D341Med (cell line): Measurements from ENCODE around the gene KRT73.
"Not testable (repeated sequence)": the region's sequence is repeated elsewhere in the genome, so short reads cannot be mapped to it uniquely, and the experiment has no call there.

Source experiments
- DNase-seq: peaks from one replicate; pipeline ENCODE4 v3.0.0; 2012; ENCODE audit warnings: low spot score

Gene KRT73

DNA sequence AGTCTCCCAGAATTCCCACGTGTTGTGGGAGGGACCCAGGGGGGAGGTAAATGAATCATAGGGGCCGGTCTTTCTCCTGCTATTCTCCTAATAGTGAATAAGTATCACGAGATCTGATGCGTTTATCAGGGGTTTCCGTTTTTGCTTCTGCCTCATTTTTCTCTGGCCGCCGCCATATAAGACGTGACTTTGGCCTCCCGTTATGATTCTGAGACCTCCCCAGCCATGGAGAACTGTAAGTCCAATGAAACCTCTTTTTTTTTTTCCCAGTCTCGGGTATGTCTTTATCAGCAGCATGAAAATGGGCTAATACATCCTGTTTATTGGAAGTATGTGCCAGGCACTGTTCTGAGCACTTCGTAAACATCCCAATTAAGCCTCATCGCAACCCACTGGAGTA, 17.9 kb downstream of the KRT73 start:
- no peak for DNase-seq

DNA sequence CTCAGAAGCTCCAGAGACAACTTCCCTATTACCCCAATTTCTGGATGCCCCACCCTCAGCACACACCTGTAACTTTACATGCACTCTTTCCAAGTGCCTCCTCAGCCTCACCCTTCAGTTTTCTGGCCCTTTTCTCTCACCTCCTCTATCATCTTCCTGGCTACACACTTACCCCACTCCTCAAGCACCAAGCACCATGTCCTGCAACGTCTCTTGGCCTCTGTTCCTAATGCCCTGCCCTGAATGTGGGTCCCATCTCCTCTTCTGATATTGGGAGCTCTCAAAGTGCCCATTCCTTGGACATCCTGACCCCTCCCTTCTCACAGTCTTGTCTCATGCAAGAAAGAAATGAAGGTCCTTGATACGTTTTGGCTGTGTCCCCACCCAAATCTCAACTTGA, 18.3 kb downstream of the KRT73 start:
- DNase-seq, result no peak

DNA sequence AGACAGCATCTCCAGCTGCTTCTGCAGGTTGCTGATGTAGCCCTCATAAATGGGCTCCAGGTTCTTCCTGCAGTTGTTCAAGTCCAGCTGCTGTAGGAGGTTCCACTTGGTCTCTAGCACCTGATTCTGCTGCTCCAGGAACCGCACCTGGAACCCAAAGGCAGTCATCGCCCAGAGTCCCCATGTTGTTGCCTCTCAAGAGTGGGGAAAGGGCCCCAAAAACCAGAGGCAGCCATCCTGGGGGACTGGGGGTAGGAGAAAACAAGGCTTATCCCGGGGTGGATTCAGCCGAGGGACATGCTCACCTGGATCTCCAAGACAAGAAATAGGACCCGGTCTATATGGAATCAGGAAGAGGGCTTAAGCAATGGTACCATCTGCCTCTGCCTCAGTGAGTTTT, 19.4 kb downstream of the KRT73 start:
- no peak for DNase-seq

DNA sequence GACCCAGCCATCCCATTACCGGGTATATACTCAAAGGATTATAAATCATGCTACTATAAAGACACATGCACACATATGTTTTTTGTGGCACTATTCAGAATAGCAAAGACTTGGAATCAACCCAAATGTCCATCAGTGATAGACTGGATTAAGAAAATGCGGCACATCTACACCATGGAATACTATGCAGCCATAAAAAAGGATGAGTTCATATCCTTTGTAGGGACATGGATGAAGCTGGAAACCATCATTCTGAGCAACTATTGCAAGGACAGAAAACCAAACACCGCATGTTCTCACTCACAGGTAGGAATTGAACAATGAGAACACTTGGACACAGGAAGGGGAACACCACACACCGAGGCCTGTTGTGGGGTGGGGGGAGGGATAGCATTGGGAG, 24.1 kb downstream of the KRT73 start:
- not testable (repeated sequence) for DNase-seq

DNA sequence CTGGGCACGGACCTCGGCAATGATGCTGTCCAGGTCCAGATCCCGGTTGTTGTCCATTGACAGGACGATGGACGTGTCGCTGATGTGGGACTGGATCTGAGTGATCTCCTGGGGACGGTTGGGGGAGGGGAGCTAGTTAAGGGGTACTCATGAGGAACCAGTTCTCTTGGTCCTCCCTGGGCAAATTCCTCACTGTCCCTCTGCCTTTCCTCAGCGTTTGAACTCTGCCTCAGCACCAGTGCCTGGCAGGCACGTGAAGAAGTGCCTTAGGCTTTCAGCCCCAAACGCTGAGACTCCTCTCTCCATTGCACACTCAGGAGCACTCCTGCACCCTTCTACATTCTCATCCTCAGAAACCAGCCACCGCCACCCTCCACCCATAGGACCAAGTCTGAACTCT, 26.8 kb downstream of the KRT73 start:
- no peak for DNase-seq

DNA sequence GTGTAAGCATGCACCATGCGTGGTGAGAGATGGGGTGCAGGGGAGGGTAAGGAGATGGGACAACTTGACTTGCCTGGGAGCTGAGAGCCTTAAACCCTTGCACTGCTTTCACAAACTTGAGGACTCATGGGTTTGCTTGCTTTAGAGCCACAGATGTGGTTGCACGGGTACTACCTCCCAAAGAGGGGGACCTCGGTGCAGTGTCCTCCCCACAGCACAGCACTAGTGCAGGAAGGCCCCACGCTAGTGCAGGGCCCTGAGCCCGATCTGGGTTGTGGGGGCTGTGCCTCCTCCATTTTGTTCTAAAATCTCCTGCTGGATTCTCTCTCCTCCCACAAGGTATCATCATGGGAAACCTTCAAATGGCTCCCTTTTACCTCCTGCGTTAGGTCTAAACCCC, 28.3 kb downstream of the KRT73 start:
- no peak for DNase-seq

DNA sequence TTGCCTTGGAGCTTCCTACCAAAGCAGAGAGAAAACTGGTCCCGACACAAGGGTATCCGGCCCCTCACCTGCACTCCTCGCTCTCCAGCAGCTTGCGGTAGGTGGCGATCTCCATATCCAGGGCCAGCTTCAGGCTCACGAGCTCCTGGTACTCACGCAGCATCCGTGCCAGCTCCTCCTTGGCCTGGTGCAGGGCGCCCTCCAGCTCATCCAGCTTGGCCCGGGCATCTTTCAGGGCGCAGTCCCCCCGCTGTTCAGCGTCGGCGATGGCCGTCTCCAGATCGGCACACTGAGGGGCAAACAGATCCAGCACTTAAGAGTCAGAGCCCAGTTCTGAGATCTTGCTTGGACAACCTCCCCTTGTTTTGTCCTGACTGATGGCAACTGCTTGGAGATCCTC, 30.8 kb downstream of the KRT73 start:
- DNase-seq, result no peak

DNA sequence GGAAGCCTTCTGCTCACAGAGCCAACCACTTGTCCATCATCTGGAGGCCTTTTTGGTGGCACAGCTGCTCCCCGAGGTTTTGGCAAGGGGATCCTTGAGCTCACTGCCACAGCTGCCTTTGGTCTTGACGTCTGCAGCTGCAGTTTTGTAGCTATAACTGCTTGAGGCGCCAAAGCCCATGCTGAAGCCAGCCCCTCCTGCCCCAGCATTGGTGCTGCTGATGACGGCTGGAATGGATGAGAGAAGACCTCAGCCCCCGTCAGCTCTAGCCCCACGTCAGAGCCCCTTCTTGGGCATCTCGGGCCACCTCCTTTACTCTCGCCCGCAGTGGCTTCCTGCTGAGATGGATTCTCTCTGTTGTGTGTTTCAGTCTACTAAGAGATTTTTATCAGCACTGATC, 32.4 kb downstream of the KRT73 start:
- DNase-seq, result no peak

DNA sequence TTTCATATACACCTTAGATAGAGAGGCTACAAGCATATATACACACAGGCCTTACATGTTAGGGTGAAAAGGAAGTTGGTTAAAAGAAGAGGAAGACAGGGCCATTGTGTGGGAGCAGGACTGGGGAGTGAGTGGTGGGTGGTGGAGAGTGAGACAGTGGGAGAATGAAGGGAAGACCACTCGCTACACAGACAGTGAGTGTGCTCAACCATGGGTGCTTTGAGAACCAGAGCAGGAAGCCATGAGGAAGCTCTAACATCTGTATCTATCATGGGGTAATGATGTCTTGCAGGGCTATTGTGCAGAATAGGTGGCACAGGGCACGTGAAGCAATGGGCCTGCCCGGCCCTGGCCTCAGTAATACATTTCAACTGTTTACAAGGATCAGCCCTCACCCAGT, 33.3 kb downstream of the KRT73 start:
- no peak for DNase-seq

DNA sequence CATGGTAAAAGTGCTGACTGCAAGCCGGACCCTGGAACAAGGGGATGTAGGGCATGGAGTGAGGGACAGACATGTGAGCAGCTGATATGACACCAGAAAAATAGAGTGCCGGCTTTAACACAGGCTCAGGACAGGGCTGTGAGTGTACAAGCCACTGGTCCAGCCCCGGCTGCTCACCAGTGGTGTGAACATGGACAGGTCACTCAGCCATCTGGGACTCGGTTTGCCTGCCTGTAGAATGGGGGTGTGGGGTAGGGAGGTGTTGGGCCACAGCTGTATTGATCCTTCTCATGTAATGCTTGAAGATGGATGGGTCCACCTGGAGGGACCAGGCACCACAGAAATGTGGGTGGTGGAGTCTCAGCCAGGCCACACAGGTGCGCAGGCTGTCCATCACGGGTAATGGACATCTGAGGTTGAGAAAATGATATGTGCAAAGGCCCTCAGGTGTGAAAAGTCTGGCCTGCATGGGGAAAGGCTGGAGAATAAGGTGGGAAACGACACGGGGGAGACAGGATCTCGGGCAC, 34.1 kb downstream of the KRT73 start:
- no peak for DNase-seq

DNA sequence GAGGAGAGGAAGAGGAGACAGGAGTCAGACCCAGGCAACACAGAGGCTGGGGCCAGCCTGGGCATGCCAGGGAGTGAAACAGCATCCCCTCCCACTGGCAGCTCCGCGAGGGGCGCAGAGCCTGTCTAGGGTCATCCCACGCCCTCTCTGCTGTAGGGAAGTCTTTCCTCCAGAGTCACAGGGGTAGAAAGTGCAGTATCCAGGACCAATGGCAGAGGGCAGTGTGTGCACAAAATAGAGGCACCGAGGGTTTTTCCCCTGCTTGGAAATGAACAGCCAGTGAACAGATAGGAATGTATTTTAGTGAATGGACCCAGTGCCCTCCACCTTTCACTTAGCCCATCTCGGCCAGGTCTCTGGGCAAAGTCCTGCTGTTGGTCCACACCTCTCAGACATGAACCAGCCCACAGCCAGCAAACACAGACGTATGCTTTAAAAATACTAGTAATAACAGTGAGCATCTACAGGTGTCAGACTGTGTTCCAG, 35.3 kb downstream of the KRT73 start:
- DNase-seq, result peak; percentile 71

DNA sequence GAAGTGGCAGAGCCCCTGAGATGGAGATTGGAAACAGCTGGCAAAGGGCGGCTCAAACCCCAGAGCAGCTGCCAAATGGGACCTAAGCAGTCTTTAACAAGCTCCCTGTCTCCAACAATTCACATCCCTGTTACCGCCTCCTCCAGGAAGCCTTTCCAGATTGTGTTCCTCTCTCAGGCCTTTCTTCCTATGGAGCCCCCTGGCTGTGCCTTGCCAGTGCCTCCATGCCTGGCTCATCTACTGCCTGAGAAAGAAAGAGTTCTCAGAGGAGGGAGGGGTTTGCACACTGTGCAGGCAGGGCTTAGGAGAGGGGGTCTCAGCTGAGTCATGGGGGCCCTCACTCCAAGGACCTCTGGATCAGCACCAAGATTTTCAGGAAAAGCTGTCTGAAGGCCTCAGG, 35.9 kb downstream of the KRT73 start:
- DNase-seq, result no peak

DNA sequence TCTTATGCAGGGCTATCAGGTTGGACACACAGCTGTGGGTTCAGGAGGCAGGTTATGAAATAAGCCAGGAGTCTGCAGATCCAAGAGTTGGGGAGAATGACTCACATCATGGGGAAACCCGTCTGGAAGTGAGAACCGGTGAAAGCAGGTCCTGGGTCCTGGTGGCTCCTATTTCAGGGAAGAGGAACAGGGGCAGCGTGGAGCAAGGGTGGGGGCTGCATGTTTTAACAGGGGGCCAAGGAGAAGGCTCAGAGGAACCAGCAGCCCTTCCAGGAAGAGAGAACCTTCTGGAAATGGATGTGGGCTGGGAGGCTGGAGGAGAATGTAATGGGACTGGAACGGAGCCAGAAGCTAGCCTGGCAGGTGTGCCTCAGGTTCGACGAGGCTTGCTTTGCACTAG, 36.9 kb downstream of the KRT73 start:
- DNase-seq, result no peak

DNA sequence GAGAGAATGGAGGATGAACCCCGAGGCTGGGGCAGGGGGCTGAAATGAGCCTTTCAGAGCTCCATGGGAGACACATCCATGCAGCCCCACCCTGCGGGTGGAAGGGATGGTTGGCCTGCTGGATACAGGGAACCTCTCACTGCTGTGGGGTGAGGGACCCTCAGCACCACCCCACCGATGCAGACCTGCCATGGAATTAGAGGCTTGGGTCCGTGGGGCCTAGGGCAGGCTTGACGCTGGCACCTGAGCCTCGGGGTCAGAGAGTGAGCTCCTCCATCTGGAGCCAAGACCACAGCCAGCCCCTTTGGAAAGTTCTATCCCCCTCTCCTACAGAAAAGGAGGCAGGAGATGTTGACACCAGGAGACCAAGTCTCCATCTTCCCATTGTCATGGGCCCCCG, 37.3 kb downstream of the KRT73 start:
- no peak for DNase-seq

DNA sequence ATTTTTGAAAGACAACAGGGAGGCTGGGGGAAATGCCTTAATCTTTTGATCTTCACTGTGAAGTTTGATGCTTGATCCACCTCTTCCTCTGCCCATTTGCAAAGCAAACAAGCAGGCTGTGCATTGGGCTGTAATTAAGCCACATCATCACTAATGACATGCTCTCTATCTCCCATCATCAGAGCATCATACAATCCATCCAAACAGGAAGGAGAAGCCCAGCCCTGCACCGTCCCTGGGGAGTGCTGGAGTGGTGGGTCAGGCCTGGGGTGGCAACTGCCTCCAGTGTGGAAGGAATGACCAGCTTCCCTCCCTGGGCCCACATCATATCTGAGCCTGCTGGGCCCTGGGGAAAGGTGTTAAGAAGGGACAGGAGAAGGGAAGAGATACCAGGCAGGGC, 37.9 kb downstream of the KRT73 start:
- no peak for DNase-seq

DNA sequence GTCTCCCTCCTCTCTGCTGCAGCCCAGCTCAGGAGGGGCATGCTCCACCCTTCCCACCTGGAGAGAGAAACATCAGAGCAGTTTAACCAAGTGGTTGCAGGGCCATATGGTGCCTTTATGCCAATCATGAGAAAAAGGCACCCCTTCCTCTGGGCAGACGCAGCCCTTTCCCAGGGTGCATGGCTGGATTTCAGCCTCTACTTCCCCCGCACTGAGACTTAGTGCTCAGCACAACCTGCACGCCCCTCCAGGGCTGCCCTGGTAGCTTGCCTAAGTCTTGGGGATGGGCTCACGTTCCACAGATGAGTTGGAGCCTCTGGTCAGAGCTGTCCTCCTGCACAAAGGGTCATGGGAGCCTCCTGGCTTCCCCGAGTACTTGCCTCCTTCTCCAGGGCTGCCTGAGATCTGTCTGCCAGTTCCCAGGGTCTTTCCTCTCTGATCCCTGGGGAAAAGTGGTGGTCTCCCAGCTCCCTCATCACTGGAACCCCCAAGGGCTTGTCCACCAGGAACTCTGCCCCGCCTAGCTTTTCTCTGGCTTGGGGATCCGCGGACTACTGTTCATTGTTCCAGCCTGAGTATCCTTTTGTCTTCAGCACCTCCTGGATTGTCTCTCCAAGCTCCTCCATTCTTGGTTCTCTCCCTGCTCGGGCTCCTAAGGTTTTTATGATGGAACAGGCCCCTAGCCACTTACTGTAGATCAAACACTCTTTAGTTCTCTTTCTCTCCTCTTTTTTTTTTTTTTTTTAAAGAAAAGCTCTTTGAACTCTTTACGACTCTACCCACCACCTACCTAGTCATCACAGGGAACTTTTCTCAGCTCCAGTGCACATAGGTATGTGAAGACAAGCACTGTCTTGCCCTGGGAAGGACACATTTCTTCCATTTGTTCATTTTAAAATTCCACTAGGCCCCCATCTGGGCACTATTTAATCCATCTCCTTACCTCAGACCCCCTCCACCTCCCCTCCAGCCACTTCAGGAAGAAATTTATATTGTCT, 38.6 kb downstream of the KRT73 start:
- DNase-seq, result no peak

DNA sequence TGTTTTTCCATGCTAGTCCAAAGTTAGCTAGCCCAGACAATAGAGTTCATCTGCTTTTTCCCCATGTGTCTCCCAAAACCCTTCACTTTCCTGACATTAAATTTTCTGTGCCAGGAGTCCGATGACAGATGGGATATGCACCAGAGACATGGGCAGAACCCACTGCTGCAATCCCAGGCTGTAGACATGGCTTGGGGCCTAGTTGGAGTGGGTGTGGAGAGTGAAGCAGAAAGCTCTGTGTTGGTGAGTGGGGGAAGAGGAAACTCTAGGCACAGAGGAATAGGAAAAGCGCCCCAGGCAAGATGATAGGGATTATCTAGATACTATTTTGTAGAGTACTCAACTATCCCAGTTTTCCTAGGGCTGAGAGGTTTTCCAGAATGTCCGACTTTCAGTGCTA, 39.9 kb downstream of the KRT73 start:
- no peak for DNase-seq

DNA sequence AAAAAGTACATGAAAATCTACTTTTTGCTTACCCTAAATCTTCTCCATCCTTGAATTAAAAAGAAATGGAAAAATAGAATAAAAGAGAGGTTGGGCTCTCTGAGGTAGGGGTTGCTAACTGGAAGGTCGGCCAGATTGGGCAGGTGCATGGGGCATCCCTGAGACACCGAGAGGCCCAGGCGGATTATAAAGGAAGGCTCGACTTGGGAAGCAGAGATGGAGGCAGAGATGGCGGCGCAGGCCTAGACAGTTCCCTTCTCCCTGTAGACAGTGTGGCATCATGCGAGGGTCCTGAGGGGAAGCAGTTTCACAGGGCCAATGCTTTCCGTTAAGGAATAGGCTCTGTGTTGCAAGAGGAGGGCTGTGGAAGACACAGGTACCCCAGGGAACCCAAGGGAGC, 41.0 kb downstream of the KRT73 start:
- DNase-seq, result no peak

DNA sequence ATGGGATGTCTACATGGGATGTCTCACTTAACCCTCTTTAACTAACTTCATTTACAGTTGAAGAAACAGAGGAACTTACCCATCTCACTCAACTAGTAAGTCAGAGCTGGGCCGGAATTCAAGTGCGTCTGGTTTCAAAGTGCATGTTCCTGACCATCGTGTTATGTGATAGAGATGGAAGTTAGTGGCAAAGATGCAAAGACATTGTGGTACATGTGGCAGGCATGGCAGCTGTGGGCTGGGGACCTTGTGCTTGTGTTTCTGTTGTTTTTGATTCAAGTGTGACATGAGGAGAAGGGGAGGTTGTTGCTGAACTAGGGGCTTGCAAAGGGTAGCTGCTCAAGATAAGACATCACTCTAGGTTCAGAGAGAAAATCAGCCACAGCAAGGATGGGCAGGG, 42.4 kb downstream of the KRT73 start:
- DNase-seq, result no peak

DNA sequence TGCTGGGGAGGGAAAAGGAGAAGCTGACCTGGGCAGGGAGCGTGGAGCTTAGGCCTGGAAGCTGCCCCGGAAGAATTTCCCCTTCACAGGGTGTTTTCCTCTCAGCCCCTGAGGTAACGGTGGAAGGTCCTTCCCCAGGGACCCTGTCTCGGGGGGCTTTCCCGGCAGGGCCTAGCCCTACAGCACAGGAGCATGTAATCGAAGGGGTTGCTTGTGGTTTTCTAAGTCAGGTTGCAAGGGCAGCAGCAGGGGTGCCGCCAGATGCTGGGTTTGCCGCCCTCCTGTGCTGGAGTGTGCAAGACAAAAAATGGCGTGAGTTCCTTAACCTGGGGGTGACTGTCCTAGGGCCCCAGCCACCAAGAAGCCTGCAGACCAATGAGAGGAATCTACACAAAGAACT, 43.1 kb downstream of the KRT73 start:
- no peak for DNase-seq

DNA sequence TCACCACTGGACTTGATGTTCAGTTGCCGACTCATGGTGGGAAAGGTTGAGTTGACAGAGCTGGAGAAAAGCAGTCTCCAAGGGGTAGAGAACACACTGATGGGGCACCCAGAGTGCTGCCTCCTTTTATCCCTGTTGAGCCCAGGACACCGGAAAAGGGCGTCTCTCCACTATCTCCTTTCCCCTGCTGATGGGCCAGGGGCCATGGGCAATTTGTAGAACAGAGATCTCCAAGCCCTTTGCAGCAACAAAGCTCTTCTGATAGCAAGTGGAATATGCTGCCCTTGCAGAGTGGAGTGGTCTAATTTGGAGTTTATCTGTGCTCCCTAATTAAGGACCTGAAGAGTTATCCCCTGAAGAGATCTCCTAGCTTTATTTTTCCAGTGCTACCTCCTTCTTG, 44.6 kb downstream of the KRT73 start, which contains the start of gene KRT74:
TSS of gene KRT74 (minus strand) at position 101 of the 400 bp plus-strand sequence. CDS start at position 35, 66 bp downstream.
- no peak for DNase-seq

DNA sequence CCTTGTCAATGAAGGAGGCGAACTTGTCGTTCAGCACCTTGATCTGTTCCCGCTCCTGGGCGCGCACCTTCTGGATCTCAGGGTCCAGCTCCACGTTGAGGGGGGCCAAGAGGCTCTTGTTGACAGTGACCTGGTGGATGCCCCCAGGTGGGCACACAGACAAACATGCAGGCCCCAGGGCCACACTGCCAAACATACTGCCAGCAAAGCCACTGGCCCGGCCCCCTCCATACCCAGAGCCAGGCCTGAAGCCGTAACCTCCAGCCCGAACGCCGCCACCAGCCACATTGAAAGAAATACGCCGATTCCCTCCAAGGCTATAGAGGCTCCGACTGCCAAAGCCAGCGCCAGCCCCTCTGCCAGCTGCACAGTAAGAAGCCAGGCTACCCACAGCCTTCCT, 45.1 kb downstream of the KRT73 start:
- DNase-seq, result no peak

DNA sequence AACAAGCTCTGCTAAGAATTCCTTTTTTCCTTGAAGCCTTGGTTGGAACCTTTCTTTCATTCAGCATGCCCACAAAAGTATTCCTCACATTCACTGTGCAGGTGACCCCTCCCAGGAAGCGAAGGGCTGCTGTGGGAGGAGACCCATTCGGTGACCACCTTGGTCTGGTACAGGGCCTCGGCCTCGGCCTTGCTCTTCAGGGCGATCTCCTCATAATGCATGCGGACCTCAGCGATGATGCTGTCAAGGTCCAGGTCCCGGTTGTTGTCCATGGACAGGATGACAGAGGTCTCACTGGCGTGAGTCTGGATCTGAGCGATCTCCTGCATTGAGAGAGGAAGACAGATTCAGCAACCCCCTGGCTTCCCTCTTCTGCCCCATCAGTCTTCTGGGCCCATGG, 47.8 kb downstream of the KRT73 start:
- DNase-seq, result no peak

DNA sequence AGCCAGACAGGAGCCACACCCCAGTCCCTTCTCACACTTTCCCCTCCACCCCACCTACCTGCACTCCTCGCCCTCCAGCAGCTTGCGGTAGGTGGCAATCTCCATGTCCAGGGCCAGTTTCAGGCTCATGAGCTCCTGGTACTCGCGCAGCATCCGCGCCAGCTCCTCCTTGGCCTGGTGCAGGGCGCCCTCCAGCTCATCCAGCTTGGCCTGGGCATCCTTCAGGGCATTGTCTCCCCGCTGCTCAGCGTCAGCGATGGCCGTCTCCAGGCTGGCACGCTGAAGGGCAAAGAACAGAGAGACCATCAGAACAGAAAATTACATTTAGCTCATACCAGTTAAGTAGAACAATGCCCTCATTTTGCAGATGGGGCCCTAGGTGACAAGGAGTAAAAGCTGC, 50.2 kb downstream of the KRT73 start:
- no peak for DNase-seq
